ENCODE measurements around the gene TSHZ3.

- no peak for TF ChIP-seq CTCF (IDR thresholded peaks at IDR 0.05; ENCODE audit: low read depth, low read length)
- TF ChIP-seq MAX (IDR thresholded peaks at IDR 0.05; ENCODE audit: low read depth, low read length), result no peak
These were observed 86.5 kb downstream of the TSHZ3 start for GRCh38 chr19:31262725-31263191.
